Amniotic stem cell (primary cell): ENCODE measurements around the gene PLAAT3.
"Not testable (repeated sequence)": the region's sequence is repeated elsewhere in the genome, so short reads cannot be mapped to it uniquely, and the experiment has no call there.

Source experiments
- DNase-seq: peaks from one replicate; lab custom pipeline; 2025; lab: John Stamatoyannopoulos, UW

PLAAT3 gene

GRCh38 chr11:63567044-63567840, 47.0 kb downstream of the PLAAT3 start:
- DNase-seq, result peak; percentile 70

- DNase-seq, result no peak
These were observed 49.4 kb downstream of the PLAAT3 start for GRCh38 chr11:63564784-63565350.

GRCh38 chr11:63564056-63564774, 50.0 kb downstream of the PLAAT3 start:
- no peak for DNase-seq

GRCh38 chr11:63563201-63564055, 50.8 kb downstream of the PLAAT3 start, which contains the start of gene PLAAT2:
Gene PLAAT2, minus strand, starts transcription at chr11:63563379. Its CDS starts 55 bp downstream, at chr11:63563324.
- DNase-seq, result no peak

- DNase-seq, result no peak
These were observed 53.6 kb downstream of the PLAAT3 start for GRCh38 chr11:63560506-63561180.

GRCh38 chr11:63558459-63559157, 55.6 kb downstream of the PLAAT3 start:
- no peak for DNase-seq

GRCh38 chr11:63557570-63557969, 56.7 kb downstream of the PLAAT3 start:
- DNase-seq, result no peak

- no peak for DNase-seq
These were observed 57.7 kb downstream of the PLAAT3 start for GRCh38 chr11:63556404-63557013.

GRCh38 chr11:63554877-63555223, 59.4 kb downstream of the PLAAT3 start:
- DNase-seq, result no peak

- DNase-seq, result no peak
These were observed 60.5 kb downstream of the PLAAT3 start for GRCh38 chr11:63553759-63554158.

GRCh38 chr11:63552921-63553320, 61.3 kb downstream of the PLAAT3 start:
- no peak for DNase-seq

GRCh38 chr11:63551889-63552266, 62.4 kb downstream of the PLAAT3 start:
- DNase-seq, result no peak

- no peak for DNase-seq
These were observed 62.9 kb downstream of the PLAAT3 start for GRCh38 chr11:63551091-63551888.

- not testable (repeated sequence) for DNase-seq
These were observed 64.0 kb downstream of the PLAAT3 start for GRCh38 chr11:63550156-63550700.

GRCh38 chr11:63549411-63549810, 64.8 kb downstream of the PLAAT3 start:
- no peak for DNase-seq

GRCh38 chr11:63548178-63548577, 66.1 kb downstream of the PLAAT3 start:
- no peak for DNase-seq

GRCh38 chr11:63547061-63547460, 67.2 kb downstream of the PLAAT3 start:
- DNase-seq, result no peak

GRCh38 chr11:63543711-63544110, 70.5 kb downstream of the PLAAT3 start:
- no peak for DNase-seq

- not testable (repeated sequence) for DNase-seq
These were observed 71.7 kb downstream of the PLAAT3 start for GRCh38 chr11:63542506-63542905.
